GM21723 (cell line): ENCODE data around the gene DLAT.
"Not testable (repeated sequence)": the region's sequence is repeated elsewhere in the genome, so short reads cannot be mapped to it uniquely, and the experiment has no call there.

ENCODE experiments used
- ATAC-seq: cut with Tn5 transposase; IDR thresholded peaks from one replicate; pipeline ENCODE4 v1.9.1; 2021; ENCODE audit warnings: mild to moderate bottlenecking, moderate library complexity; ENCODE audit not compliant: unreplicated experiment

Gene DLAT

GRCh38 chr11:112024773-112025678 lies at the start of gene DLAT:
TSS of gene DLAT (plus strand) at chr11:112025408. CDS start at chr11:112025473, 65 bp downstream.
- peak; percentile 76 for ATAC-seq

DNA sequence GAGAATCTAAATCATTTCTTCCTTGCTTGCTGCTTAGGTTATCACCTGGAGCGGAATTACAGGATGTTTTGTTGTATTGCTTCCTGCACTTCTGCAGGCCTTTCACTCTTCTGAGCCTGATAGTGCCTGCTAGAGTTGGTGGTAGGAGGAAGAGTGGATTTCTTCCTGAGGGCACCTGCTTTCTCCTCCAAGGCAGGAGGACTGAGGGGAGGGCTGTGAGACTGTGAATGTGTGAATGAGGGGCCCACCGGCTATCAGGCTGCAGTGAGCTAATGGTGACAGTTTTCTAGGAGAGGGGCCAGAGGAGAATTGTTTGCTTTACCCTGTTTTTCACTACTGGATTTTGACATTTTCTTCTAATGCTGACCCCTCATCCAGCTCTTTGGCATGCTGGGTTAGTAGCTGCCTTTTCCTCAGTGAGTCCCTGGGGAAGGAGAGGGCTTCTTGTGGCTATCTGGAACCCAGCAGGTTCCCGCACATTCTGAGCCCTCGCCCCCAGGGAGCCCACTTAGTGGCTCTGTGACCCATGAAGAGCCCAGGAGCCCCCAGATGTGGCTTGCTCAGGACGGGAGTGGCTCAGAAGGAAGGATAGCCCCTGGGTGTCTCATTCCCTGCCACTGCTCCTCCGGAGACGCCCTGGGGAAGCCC lies 49.0 kb upstream of the DLAT start:
- ATAC-seq = no peak

DNA sequence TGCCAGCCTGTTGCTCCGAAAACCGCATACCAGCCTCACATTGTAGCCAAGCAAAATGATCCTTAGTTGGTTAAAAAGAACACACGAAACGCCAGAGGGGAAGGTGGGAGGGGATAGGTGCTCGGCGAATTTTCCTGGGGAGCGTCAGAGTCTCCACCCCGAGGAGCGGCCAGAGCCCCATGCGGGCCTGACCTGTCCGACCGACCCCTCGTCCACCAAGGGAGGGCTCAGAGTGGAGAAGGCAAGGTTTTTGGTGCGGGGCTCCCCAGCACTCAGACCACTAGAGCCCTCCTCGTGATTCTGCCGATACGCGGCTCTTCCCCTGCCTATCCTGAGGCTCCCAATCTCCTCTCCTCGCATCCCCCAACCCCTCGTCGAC lies 48.5 kb upstream of the DLAT start:
- ATAC-seq = no peak

- ATAC-seq = no peak
Measured at GRCh38 chr11:111977146-111978027, 47.8 kb upstream of the DLAT start.

GRCh38 chr11:111978028-111978771 lies 47.0 kb upstream of the DLAT start:
- ATAC-seq = no peak

GRCh38 chr11:111980062-111980461 lies 45.1 kb upstream of the DLAT start:
- ATAC-seq = no peak

DNA sequence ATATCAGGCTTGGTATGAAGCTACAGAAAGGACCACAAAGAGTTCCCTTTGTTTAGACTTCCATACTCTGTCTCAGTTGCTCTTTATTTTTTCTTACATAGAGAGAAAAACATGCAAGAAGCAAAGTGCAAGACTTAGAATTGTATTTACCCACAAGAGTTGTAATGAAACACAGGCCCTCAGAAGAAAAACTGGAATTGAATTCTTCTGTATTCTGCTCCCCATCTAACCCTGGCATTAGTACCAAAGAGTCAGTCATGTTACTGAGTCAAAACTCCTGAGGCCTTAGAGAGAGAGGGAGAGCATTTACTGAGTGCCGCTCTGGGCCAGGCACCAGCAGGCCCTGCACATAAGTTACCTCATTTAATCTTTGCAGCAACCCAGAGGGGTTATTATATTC lies 43.9 kb upstream of the DLAT start:
- no peak for ATAC-seq

DNA sequence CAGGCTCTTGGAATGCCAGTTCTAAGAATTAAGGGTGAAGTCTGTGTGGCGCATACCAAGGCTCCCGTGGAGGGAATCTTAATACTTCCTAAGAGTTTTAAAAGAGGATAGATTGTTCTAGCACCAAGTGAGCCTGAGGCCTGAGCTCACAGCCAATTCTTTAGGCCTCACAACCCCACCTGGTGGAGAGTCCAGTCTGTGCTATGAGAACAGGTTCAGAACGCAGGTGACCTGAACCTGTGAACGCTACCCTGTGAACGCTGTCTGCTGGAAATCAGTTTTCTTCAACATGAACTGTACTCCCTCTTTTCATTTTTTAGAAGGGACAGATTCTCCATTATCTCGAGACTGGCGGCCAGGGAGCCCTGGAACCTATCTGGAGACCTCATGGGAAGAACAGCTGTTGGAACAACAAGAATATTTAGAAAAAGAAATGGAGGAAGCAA lies 43.2 kb upstream of the DLAT start:
- ATAC-seq = peak; percentile 79

- ATAC-seq = no peak
Measured at GRCh38 chr11:111982541-111983186, 42.5 kb upstream of the DLAT start.

GRCh38 chr11:111983187-111983986 lies 41.8 kb upstream of the DLAT start:
- no peak for ATAC-seq

- no peak for ATAC-seq
Measured at GRCh38 chr11:111986589-111986988, 38.6 kb upstream of the DLAT start.

DNA sequence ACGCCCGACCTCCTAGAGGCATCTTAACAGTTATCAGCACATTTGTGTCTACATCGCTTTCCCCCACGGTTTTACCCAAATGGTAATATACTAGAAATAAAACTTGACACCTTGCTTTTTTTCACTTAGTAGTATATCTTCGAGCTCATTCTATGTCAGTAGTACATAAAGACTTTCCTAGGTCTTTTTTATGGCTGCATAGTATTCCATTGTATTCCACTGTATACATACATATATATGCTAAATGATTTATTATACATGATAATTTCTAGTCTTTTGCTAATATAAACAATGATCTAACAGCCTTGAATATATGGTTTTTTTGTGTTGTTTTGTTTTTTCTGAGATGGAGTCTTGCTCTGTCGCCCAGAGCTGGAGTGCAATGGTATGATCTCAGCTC lies 34.8 kb upstream of the DLAT start:
- ATAC-seq = no peak

GRCh38 chr11:111992206-111992855 lies 32.9 kb upstream of the DLAT start:
- no peak for ATAC-seq

DNA sequence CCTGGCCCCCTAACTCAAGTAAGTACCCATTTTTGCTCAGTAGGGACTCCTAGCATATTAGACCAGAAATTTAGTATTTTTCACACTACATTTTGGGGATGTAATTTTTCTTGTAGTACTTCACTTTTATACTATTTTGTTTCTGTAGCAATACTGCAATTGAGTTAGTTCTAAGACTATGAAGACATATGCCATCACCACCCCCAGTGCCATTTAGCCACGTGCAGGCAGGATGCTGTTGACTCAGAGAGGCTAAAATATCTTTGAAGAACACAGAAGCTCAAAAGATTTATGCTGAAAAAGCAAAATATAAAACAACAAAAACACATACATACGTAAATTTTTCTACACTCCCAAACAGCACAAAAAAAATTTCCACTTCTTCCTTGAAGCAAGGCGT lies 29.1 kb upstream of the DLAT start:
- ATAC-seq = no peak

DNA sequence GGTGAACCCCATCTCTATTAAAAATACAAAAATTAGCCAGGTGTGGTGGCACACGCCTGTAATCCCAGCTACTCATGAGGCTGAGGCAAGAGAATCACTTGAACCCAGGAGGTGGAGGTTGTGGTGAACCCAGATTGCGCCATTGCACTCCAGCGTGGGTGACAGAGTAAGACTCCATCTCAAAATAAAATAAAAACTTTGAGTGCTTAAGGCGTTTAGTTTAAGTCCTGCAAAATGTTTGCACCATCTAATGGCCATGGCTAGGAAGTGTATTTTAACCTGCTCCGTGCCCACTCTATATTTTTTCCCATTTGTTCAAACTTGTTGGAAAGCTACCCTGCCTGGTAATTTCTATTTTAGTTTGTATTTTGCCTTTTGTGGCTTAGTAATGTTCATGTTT lies 28.5 kb upstream of the DLAT start:
- not testable (repeated sequence) for ATAC-seq

- ATAC-seq = no peak
Measured at GRCh38 chr11:111999111-111999510, 26.1 kb upstream of the DLAT start.

- no peak for ATAC-seq
Measured at GRCh38 chr11:112000703-112001102, 24.5 kb upstream of the DLAT start.

DNA sequence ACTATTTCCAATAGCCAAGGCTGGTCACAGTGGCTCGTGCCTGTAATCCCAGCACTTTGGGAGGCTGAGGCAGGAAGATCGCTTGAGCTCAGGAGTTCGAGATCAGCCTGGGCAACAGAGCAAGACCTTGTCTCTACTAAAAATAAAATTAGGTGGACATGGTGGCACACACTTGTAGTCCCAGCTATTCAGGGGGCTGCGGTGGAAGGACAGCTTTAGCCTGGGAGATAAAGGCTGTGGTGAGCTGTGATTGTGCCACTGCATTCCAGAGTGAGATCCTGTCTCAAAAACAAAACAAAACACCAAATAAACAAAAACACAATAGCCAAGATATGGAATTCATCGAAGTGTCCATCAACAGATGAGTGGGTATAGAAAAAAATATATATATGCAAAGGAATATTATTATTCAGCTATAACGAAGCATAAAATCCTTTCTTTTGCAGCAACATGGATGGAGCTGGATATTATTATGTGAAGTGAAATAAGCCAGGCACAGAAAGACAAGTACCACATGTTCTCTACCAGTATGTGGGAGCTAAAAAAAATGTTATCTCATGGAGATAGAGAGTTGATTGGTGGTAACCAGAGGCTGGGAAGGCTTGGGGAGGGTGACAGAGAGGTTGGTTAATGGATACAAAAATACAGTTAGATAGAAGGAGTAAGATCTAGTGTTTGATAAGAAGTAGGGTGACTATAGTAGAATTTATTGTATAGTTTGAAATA lies 22.6 kb upstream of the DLAT start:
- no peak for ATAC-seq
